Thymus (tissue), 11 donors: Measurements from ENCODE around the gene PAIP1. TPM values are rescaled to one million over a fixed set of nuclear protein-coding genes. Genes with fewer than 3 reads are reported as not detected.
"Not testable (repeated sequence)": the region's sequence is repeated elsewhere in the genome, so short reads cannot be mapped to it uniquely, and the experiment has no call there.

Experiments used
- DNase-seq, 9 donors: peaks; one replicate each; pipeline ENCODE4 v3.0.0-alpha.2; 2013; ENCODE audit warnings: low spot score in 9 of 9, low read depth in 6 of 9, missing footprints in 1 of 9
- H3K27ac ChIP-seq, 2 donors: one replicate each; pipeline ENCODE4 v1.5.1; 2013; ENCODE audit warnings: control low read depth in 1 of 2, low read depth in 1 of 2, low read length in 1 of 2, mild to moderate bottlenecking in 1 of 2, moderate library complexity in 1 of 2
- H3K27me3 ChIP-seq, 2 donors: one replicate each; pipeline ENCODE4 v1.5.1; 2013; ENCODE audit warnings: low read length in 1 of 2; ENCODE audit not compliant: control insufficient read depth in 2 of 2, insufficient read depth in 1 of 2
- H3K36me3 ChIP-seq, 2 donors: one replicate each; pipeline ENCODE4 v1.5.1; 2013; ENCODE audit warnings: low read length in 1 of 2, mild to moderate bottlenecking in 1 of 2, moderate library complexity in 1 of 2; ENCODE audit not compliant: control insufficient read depth in 2 of 2, insufficient read depth in 2 of 2
- H3K4me1 ChIP-seq, 2 donors: one replicate each; pipeline ENCODE4 v1.5.1; 2013; ENCODE audit warnings: low read length in 2 of 2; ENCODE audit not compliant: control insufficient read depth in 2 of 2, insufficient read depth in 2 of 2
- H3K4me3 ChIP-seq, 2 donors: one replicate each; pipeline ENCODE4 v1.5.1; 2013; ENCODE audit warnings: low read length in 2 of 2, control low read depth in 1 of 2, mild to moderate bottlenecking in 1 of 2
- H3K9me3 ChIP-seq, 2 donors: one replicate each; pipeline ENCODE4 v1.5.1; 2013; ENCODE audit warnings: low read length in 1 of 2, mild to moderate bottlenecking in 1 of 2; ENCODE audit not compliant: control insufficient read depth in 2 of 2, insufficient read depth in 1 of 2
- WGBS: extraction: QIAGEN DNeasy Blood & Tissue Kit; methylation state at CpG from one replicate; pipeline ENCODE4 v1.1.7; 2013; 5-methylcytosine and 5-hydroxymethylcytosine counted together
- polyA plus RNA-seq: library from polyadenylated mRNA; stranded (reverse); fragments of 200-250 nt; gene quantifications from one replicate; pipeline ENCODE4 v1.2.3, GENCODE V29; 2013
- total RNA-seq: library from RNA; stranded (reverse); fragments of 120-200 nt; gene quantifications from one replicate; pipeline ENCODE4 v1.2.4, GENCODE V29; 2013
- donor health status: healthy.

Gene PAIP1
- total and polyA plus RNA-seq, 2 donors = 59.2 to 75.8 TPM

- peak overlapping the region; percentile 71 to 96 for H3K4me3 ChIP-seq
- 80% methylated on average over 8 of the region's 8 CpGs for WGBS
- H3K36me3 ChIP-seq = peaks cover 0 to 2% of the 10 kb centered on the region in 2 donors
- peaks cover 8 to 12% of the 10 kb centered on the region in 2 donors for H3K4me1 ChIP-seq
- DNase-seq = no peak
- no peaks in the 10 kb centered on the region for H3K9me3 ChIP-seq
- H3K27ac ChIP-seq = peak overlapping the region in 1 of 2 donors; percentile 12
- no peaks in the 10 kb centered on the region for H3K27me3 ChIP-seq
These were observed 44.8 kb upstream of the PAIP1 start for GRCh38 chr5:43601454-43602260.

GRCh38 chr5:43598927-43599326, 42.0 kb upstream of the PAIP1 start:
- H3K4me1 ChIP-seq, DNase-seq, H3K27ac ChIP-seq, H3K27me3 ChIP-seq, H3K4me3 ChIP-seq, H3K9me3 ChIP-seq, H3K36me3 ChIP-seq: not testable (repeated sequence)
- 98% methylated on average over 1 of the region's 1 CpG for WGBS

- Histone ChIP-seq H3K27ac (no peak overlapping the region), H3K9me3 (no peaks in the 10 kb centered on the region), H3K4me1 (no peaks in the 10 kb centered on the region), H3K27me3 (no peaks in the 10 kb centered on the region), H3K4me3 (no peak overlapping the region), H3K36me3 (no peaks in the 10 kb centered on the region)
- DNase-seq = no peak
These were observed 35.5 kb upstream of the PAIP1 start for GRCh38 chr5:43592363-43592762.

- no peaks in the 10 kb centered on the region for H3K9me3 ChIP-seq
- no peaks in the 10 kb centered on the region for H3K27me3 ChIP-seq
- no peak for DNase-seq
These were observed 33.8 kb upstream of the PAIP1 start for GRCh38 chr5:43590700-43591099.

GRCh38 chr5:43589310-43589709, 32.4 kb upstream of the PAIP1 start:
- no peaks in the 10 kb centered on the region for H3K9me3 ChIP-seq
- 100% methylated on average over 1 of the region's 1 CpG for WGBS
- no peak overlapping the region for H3K27ac ChIP-seq
- no peaks in the 10 kb centered on the region for H3K27me3 ChIP-seq
- H3K36me3 ChIP-seq = no peaks in the 10 kb centered on the region
- H3K4me3 ChIP-seq = no peak overlapping the region
- DNase-seq = no peak
- H3K4me1 ChIP-seq = no peaks in the 10 kb centered on the region

More at GRCh38 chr5:43590700-43591099, 33.8 kb upstream of the PAIP1 start:
- Histone ChIP-seq H3K4me1 (no peaks in the 10 kb centered on the region), H3K4me3 (no peak overlapping the region), H3K27ac (no peak overlapping the region), H3K36me3 (no peaks in the 10 kb centered on the region)

GRCh38 chr5:43588842-43589241, 32.0 kb upstream of the PAIP1 start:
- no peaks in the 10 kb centered on the region for H3K9me3 ChIP-seq

GRCh38 chr5:43584166-43584699, 27.4 kb upstream of the PAIP1 start:
- Histone ChIP-seq H3K36me3 (no peaks in the 10 kb centered on the region), H3K27me3 (no peaks in the 10 kb centered on the region), H3K4me1 (no peaks in the 10 kb centered on the region), H3K4me3 (no peak overlapping the region), H3K9me3 (no peaks in the 10 kb centered on the region), H3K27ac (no peak overlapping the region)
- WGBS = 99% methylated on average over 1 of the region's 1 CpG
- no peak for DNase-seq

More at GRCh38 chr5:43588842-43589241, 32.0 kb upstream of the PAIP1 start:
- Histone ChIP-seq H3K27me3 (no peaks in the 10 kb centered on the region), H3K27ac (no peak overlapping the region), H3K36me3 (no peaks in the 10 kb centered on the region), H3K4me3 (no peak overlapping the region), H3K4me1 (no peaks in the 10 kb centered on the region)
- DNase-seq = no peak
- WGBS = 42% methylated on average over 1 of the region's 1 CpG

GRCh38 chr5:43583724-43584123, 26.8 kb upstream of the PAIP1 start:
- H3K4me1 ChIP-seq = no peaks in the 10 kb centered on the region
- no peak overlapping the region for H3K27ac ChIP-seq
- H3K36me3 ChIP-seq = no peaks in the 10 kb centered on the region
- no peak for DNase-seq
- H3K4me3 ChIP-seq = no peak overlapping the region
- H3K27me3 ChIP-seq = no peaks in the 10 kb centered on the region
- no peaks in the 10 kb centered on the region for H3K9me3 ChIP-seq

GRCh38 chr5:43582082-43583005, 25.5 kb upstream of the PAIP1 start:
- H3K27me3 ChIP-seq = no peaks in the 10 kb centered on the region
- H3K4me3 ChIP-seq = no peak overlapping the region
- H3K4me1 ChIP-seq = no peaks in the 10 kb centered on the region
- no peaks in the 10 kb centered on the region for H3K36me3 ChIP-seq
- H3K27ac ChIP-seq = no peak overlapping the region
- 96% methylated on average over 4 of the region's 4 CpGs for WGBS
- H3K9me3 ChIP-seq = no peaks in the 10 kb centered on the region
- DNase-seq = no peak
